GM06990 (cell line): ENCODE measurements around the gene LARGE1.

ENCODE experiments used
- DNase-seq: peaks from one replicate; pipeline ENCODE4 v3.0.0-alpha.2; 2011; ENCODE audit not compliant: insufficient read length; ENCODE audit errors: extremely low read depth
- H3K27me3 ChIP-seq: replicated peaks from 2 replicates; pipeline ENCODE4 v1.6.0; 2011; ENCODE audit warnings: low read length; ENCODE audit not compliant: control insufficient read depth, insufficient read depth
- H3K36me3 ChIP-seq: 2 replicates; pipeline ENCODE4 v1.5.1; 2011; ENCODE audit warnings: low read length; ENCODE audit not compliant: control insufficient read depth, insufficient read depth
- H3K4me3 ChIP-seq: replicated peaks from 2 replicates; pipeline ENCODE4 v1.5.1; 2011; ENCODE audit warnings: low read depth, mild to moderate bottlenecking, control low read depth, low read length
- CTCF ChIP-seq: IDR thresholded peaks from 2 replicates; pipeline ENCODE4 v1.5.1; 2011; ENCODE audit warnings: low read length, control low read depth, mild to moderate bottlenecking, inconsistent platforms; ENCODE audit not compliant: insufficient read depth, poor library complexity, severe bottlenecking

LARGE1 gene

GRCh38 chr22:33867971-33868370 lies 52.3 kb downstream of the LARGE1 start:
- no peak for TF ChIP-seq CTCF
- DNase-seq: no peak
- Histone ChIP-seq H3K4me3 (no peak overlapping the region), H3K27me3 (no peaks in the 10 kb centered on the region), H3K36me3 (no peaks in the 10 kb centered on the region)

GRCh38 chr22:33867118-33867866 lies 53.0 kb downstream of the LARGE1 start:
- H3K27me3 ChIP-seq: no peaks in the 10 kb centered on the region
- no peak overlapping the region for H3K4me3 ChIP-seq
- DNase-seq: no peak
- H3K36me3 ChIP-seq: no peaks in the 10 kb centered on the region
- no peak for TF ChIP-seq CTCF

- H3K27me3 ChIP-seq: no peaks in the 10 kb centered on the region
- DNase-seq: no peak
- H3K4me3 ChIP-seq: no peak overlapping the region
- TF ChIP-seq CTCF: no peak
- H3K36me3 ChIP-seq: no peaks in the 10 kb centered on the region
Observed at GRCh38 chr22:33866511-33866910, 53.8 kb downstream of the LARGE1 start.

GRCh38 chr22:33865996-33866395 lies 54.3 kb downstream of the LARGE1 start:
- TF ChIP-seq CTCF: no peak
- DNase-seq: no peak

GRCh38 chr22:33865248-33865647 lies 55.0 kb downstream of the LARGE1 start:
- Histone ChIP-seq H3K36me3 (no peaks in the 10 kb centered on the region), H3K27me3 (no peaks in the 10 kb centered on the region), H3K4me3 (no peak overlapping the region)
- TF ChIP-seq CTCF: no peak
- no peak for DNase-seq

More at GRCh38 chr22:33865996-33866395, 54.3 kb downstream of the LARGE1 start:
- H3K27me3 ChIP-seq: no peaks in the 10 kb centered on the region
- H3K36me3 ChIP-seq: no peaks in the 10 kb centered on the region
- H3K4me3 ChIP-seq: no peak overlapping the region
